Right lobe of liver (tissue), 6 donors: Measurements from ENCODE around the gene KLHL30. TPM values are rescaled to one million over a fixed set of nuclear protein-coding genes. Genes with fewer than 3 reads are reported as not detected.

Experiments used
- ATAC-seq, 4 donors: fragments of 200-7000 bp; cut with Tn5 transposase; one replicate each; pipeline ENCODE4 v1.9.1; 2020; ENCODE audit warnings: mild to moderate bottlenecking in 4 of 4, moderate library complexity in 4 of 4
- DNase-seq, 3 donors: peaks; one replicate each; pipeline ENCODE4 v3.0.0-alpha.2; 2020
- H3K27ac ChIP-seq, 3 donors: fragments of 200-600 bp; one replicate each; pipeline ENCODE4 v1.8.0; 2022
- H3K27me3 ChIP-seq, 2 donors: fragments of 200-600 bp; one replicate each; pipeline ENCODE4 v1.8.0; 2022
- H3K36me3 ChIP-seq, 4 donors: fragments of 200-600 bp; sonication (generic) in 1 of 4; one replicate each; pipeline versions ENCODE4 v1.5.1 to v1.8.0; 2017 to 2022; ENCODE audit warnings: control low read depth in 1 of 4
- H3K4me1 ChIP-seq, 4 donors: fragments of 200-600 bp; sonication (generic) in 1 of 4; one replicate each; pipeline versions ENCODE4 v1.5.1 to v1.8.0; 2017 to 2022; ENCODE audit warnings: control low read depth in 1 of 4
- H3K4me3 ChIP-seq, 3 donors: fragments of 200-600 bp; one replicate each; pipeline ENCODE4 v1.8.0; 2022
- H3K9me3 ChIP-seq, 4 donors: fragments of 200-600 bp; sonication (generic) in 1 of 4; one replicate each; pipeline versions ENCODE4 v1.5.1 to v1.8.0; 2017 to 2022; ENCODE audit warnings: control low read depth in 1 of 4
- POLR2A ChIP-seq: fragments of 450-650 bp; IDR thresholded peaks from one replicate; pipeline ENCODE4 v1.6.1; 2017; ENCODE audit warnings: antibody characterized with exemption, mild to moderate bottlenecking
- WGBS: methylation state at CpG from one replicate; pipeline ENCODE4 v1.1.6; 2018; ENCODE audit warnings: low coverage, low lambda C conversion rate; ENCODE audit not compliant: insufficient coverage; ENCODE audit errors: missing lambda C conversion rate; 5-methylcytosine and 5-hydroxymethylcytosine counted together
- intact Hi-C, 2 donors: fragments of 100-400 bp; cut with DNase I; formaldehyde crosslinking; loops; one replicate each; pipeline versions ENCODE4 v1.11.2 to v1.14.1; 2022
- total RNA-seq, 6 experiments: library from RNA; depleted of rRNA in 2 of 6; stranded (reverse); fragments of >200 nt in 2 of 6; fragmentation: NEBNext Ultra II Directional in 3 of 6; extraction: Animal tissue kit (Norgen Biotek cat#: 25700) in 3 of 6; gene quantifications; one replicate each; pipeline versions ENCODE4 v1.1.0 to v1.2.4, GENCODE V29; 2016 to 2023
- TF ChIP-seq, protein P1 (sequence below), 4 donors: fragments of 200-600 bp in 3 of 4; fragments of 450-650 bp in 1 of 4; IDR thresholded peaks; one replicate each; pipeline versions ENCODE4 v1.5.1 to v1.8.0; 2016 to 2022; ENCODE audit warnings: antibody characterized with exemption in 4 of 4, mild to moderate bottlenecking in 2 of 4
- donor health status: DM: no; HTN: yes; CAD: no.
- donor health status: DM: no; HTN: no; CAD: no.
- donor health status: DM: no; HTN: no; CAD: no.
- donor health status: DM: no; HTN: yes; CAD: no.
- donor health status: DM: no; HTN: yes; CAD: no.

Gene KLHL30
- total RNA-seq, 6 experiments from 2014 or later: 0.04 to 0.19 (median 0.11) TPM; not detected in 2

DNA sequence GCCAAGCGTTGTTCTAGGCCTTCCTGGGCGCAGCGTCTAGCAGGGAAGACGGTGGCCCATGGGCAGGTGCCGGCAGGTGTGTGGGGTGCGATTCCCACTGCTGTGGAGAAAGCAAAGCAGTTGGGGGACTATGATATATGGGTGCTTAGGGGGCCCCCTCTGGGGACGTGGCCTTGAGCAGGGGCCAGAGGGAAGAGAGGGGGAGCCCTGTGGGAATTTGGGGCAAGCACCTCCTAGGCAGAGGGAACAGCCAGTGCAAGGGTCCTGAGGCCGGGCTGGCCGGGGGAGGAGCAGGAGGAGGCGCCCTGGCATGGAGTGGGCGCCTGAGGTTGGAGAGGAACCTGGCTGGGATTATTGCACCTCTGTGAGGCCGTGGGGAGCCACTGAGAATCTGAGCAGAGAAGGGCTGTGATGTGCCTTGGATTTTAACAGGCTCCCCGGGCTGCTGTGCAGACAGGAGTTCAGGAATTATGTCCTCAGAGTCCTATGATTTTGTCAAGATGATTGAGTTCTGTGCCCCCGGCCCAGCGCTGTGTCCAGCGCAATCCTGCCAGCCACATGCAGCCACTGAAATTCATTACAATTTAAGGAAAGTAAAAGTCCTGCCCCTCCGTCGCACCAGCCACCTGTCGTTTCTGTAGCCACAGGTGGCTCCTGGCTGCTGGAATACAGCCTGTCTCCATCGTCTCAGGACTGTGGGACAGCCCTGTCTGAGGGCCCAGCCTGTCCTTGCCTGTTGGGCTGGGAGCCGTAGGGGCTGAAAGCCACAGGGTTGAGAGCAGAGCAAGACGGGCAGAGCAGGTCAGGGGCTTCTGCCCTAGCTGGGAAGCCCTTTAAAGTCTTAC lies 9.1 kb upstream of the KLHL30 start:
- DNase-seq (no peak), ATAC-seq (no peak)
- no peaks in the 10 kb centered on the region for H3K9me3 ChIP-seq
- H3K27me3 ChIP-seq: no peaks in the 10 kb centered on the region
- intact Hi-C loops: no loop called here
- no peak overlapping the region for H3K27ac ChIP-seq
- no peak for TF ChIP-seq POLR2A
- TF ChIP-seq, protein P1, sequence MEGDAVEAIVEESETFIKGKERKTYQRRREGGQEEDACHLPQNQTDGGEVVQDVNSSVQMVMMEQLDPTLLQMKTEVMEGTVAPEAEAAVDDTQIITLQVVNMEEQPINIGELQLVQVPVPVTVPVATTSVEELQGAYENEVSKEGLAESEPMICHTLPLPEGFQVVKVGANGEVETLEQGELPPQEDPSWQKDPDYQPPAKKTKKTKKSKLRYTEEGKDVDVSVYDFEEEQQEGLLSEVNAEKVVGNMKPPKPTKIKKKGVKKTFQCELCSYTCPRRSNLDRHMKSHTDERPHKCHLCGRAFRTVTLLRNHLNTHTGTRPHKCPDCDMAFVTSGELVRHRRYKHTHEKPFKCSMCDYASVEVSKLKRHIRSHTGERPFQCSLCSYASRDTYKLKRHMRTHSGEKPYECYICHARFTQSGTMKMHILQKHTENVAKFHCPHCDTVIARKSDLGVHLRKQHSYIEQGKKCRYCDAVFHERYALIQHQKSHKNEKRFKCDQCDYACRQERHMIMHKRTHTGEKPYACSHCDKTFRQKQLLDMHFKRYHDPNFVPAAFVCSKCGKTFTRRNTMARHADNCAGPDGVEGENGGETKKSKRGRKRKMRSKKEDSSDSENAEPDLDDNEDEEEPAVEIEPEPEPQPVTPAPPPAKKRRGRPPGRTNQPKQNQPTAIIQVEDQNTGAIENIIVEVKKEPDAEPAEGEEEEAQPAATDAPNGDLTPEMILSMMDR (IDR thresholded peaks at IDR 0.05): no peak
- H3K4me1 ChIP-seq: no peaks in the 10 kb centered on the region
- WGBS: 93% methylated on average over 7 of the region's 22 CpGs
- no peak overlapping the region for H3K4me3 ChIP-seq
- H3K36me3 ChIP-seq: no peaks in the 10 kb centered on the region

DNA sequence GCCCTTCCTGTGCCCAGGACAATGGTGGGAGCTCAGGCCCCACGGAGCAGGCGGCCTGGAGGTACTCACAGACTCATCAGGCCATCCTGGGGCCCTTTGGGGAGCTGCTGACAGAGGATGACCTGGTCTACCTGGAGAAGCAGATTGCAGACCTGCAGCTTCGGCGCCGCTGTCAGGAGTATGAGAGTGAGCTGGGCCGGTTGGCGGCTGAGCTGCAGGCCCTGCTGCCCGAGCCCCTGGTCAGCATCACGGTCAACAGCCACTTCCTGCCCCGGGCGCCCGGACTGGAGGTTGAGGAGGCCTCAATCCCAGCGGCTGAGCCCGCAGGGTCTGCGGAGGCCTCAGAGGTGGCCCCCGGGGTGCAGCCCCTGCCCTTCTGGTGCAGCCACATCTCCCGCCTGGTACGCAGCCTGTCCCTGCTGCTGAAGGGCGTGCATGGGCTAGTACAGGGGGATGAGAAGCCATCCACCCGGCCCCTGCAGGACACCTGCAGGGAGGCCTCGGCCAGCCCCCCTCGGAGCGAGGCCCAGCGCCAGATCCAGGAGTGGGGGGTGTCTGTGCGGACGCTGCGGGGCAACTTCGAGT lies 8.3 kb upstream of the KLHL30 start:
- DNase-seq: peak in 2 of 3 donors; percentile 17 to 49

DNA sequence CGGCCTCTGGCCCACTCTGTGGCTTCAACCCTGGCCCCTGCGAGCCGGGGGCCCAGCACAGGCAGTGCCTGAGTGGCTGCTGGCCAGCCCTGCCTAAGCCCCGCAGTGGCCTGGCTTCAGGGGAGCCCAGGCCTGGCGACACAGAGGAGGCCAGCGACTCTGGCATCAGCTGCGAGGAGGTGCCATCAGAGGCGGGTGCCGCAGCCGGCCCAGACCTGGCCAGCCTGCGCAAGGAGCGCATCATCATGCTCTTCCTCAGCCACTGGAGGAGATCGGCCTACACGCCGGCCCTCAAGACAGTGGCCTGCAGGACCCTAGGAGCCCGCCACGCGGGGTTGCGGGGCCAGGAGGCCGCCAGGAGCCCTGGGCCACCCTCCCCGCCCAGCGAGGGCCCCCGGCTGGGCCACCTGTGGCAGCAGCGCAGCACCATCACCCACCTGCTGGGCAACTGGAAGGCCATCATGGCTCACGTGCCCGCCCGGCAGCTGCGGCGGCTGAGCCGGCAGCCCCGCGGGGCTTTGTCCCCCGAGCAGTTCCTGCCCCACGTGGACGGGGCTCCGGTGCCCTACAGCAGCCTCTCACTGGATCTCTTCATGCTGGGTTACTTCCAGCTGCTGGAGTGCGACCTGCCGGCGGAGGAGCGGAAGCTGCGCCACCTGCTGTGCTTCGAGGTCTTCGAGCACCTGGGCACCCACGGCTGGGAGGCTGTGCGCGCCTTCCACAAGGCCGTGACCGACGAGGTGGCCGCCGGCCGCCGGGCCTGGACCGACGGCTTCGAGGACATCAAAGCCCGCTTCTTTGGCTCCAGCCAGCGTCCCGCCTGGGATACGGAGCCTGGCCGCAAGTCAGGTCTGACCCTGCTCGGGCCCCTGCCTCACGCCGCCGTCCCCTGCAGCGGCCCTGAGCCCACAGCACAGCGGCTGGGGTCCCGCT lies 7.5 kb upstream of the KLHL30 start:
- no peak overlapping the region for H3K4me3 ChIP-seq
- no peak overlapping the region for H3K27ac ChIP-seq
- intact Hi-C loops: no loop called here
- H3K9me3 ChIP-seq: no peaks in the 10 kb centered on the region
- no peaks in the 10 kb centered on the region for H3K36me3 ChIP-seq
- WGBS: 100% methylated on average over 6 of the region's 68 CpGs
- no peak for TF ChIP-seq POLR2A
- TF ChIP-seq, protein P1 (IDR thresholded peaks at IDR 0.05): no peak
- no peaks in the 10 kb centered on the region for H3K4me1 ChIP-seq
- H3K27me3 ChIP-seq: no peaks in the 10 kb centered on the region
- ATAC-seq: no peak
- peak in 2 of 3 donors; percentile 13 to 46 for DNase-seq

More for the DNA sequence above, 8.3 kb upstream of the KLHL30 start:
- Histone ChIP-seq H3K4me1 (no peaks in the 10 kb centered on the region), H3K27me3 (no peaks in the 10 kb centered on the region), H3K36me3 (no peaks in the 10 kb centered on the region), H3K4me3 (no peak overlapping the region), H3K9me3 (no peaks in the 10 kb centered on the region), H3K27ac (no peak overlapping the region)
- TF ChIP-seq, protein P1 (IDR thresholded peaks at IDR 0.05): no peak
- no peak for TF ChIP-seq POLR2A
- WGBS: 100% methylated on average over 2 of the region's 28 CpGs
- intact Hi-C loops: no loop called here
- no peak for ATAC-seq

DNA sequence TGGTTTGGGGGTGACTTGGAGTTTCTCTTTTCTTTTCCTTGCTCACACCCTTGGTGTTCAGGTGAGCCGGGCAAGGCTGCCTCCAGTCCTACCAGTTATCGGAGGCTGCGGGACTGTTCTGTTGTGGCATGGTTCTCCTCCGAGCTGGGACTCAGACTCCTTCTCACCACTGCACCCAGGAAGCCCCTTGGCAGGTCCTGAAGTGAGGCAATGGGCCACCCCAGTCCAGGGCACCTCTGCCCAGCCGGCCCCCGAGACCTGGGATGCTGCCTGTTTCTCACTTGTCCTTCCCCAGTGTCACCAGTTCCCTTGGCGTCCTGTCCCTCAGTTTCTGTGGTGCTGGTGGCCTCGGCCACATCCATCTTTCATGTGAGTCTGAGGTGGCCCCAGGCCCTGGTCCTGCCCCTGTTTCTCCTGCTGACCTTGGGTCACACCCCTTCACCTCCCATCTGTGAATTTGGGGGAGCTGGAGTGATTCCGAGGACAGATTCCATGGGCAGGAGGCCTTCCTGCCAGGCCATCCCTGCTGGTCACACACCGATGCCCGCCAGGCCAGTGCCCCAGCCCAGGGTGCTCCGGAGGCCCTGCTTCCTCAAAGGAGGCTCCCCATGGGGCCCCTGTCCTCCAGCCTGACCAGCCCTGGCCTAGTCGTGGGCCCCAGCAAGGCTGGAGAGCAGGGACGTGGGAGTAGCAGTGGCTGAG lies 6.6 kb upstream of the KLHL30 start:
- DNase-seq: peak in 2 of 3 donors; percentile 11 to 44
- H3K27me3 ChIP-seq: no peaks in the 10 kb centered on the region

More for the DNA sequence above, 6.6 kb upstream of the KLHL30 start:
- peaks cover 0 to 3% (median 0%) of the 10 kb centered on the region in 4 donors for H3K4me1 ChIP-seq
- no peak for TF ChIP-seq POLR2A
- TF ChIP-seq, protein P1 (IDR thresholded peaks at IDR 0.05): no peak
- 80% methylated on average over 1 of the region's 14 CpGs for WGBS
- no peak for ATAC-seq
- H3K36me3 ChIP-seq: no peaks in the 10 kb centered on the region
- H3K4me3 ChIP-seq: no peak overlapping the region
- intact Hi-C loops: no loop called here
- no peaks in the 10 kb centered on the region for H3K9me3 ChIP-seq
- H3K27ac ChIP-seq: no peak overlapping the region
